GM20431 (cell line): Measurements from ENCODE around the gene ETS1.

ENCODE experiments used
- in situ Hi-C: fragments of 300-500 bp; cut with MseI, MboI; formaldehyde crosslinking; loops from one replicate; pipeline ENCODE4 v1.15.0; 2020; ENCODE audit warnings: low sequenced_read_pairs; ENCODE audit not compliant: unreplicated experiment

Gene ETS1

GRCh38 chr11:128620309-128621100, 33.1 kb upstream of the ETS1 start:
- in situ Hi-C loops, result no loop called here

GRCh38 chr11:128619540-128620308, 32.4 kb upstream of the ETS1 start:
- in situ Hi-C loops, result no loop called here

GRCh38 chr11:128619007-128619406, 31.6 kb upstream of the ETS1 start:
- in situ Hi-C loops, result no loop called here

GRCh38 chr11:128618603-128619002, 31.2 kb upstream of the ETS1 start:
- in situ Hi-C loops, result no loop called here

- in situ Hi-C loops, result no loop called here
Measured at GRCh38 chr11:128616161-128616560, 28.8 kb upstream of the ETS1 start.

DNA sequence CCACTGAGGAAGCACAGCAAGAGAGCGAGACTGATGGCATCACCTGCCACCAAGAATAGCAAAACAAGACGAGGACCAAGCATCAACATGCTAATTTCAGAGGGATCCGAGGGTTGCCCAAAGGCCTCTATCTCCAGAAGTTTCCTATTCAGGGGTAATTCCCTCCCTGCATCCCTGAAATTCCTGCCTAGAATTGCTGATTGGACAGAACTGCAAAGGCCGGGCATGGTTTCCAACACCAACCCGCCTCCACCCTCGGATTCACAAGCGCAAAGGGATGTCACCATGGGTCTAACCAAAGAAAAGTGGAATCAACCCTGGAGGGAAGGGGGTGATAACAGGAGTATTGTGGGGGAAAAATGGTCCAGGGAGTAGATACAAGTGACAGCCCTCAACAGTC, 28.3 kb upstream of the ETS1 start:
- in situ Hi-C loops, result no loop called here

DNA sequence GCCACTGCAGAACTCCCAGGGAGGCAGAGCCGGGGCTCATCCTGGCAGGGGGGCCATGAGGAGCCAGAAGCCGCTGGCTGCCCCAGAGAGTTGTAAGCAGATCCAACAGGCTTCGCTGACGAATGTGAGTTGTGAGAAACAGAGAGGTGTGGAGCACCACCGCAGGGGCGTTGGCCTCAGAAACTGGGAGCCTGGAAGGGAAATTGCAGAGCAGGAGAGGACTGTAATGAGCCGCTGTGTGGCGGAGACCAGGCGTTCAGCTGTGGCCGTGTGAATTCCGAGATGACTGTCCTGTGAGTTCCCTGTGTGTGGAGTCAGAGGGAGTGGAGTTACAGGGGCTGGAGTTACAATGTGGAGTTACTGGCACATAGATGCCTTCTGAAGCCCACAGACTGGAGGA, 27.7 kb upstream of the ETS1 start:
- in situ Hi-C loops, result no loop called here

GRCh38 chr11:128614026-128614425, 26.7 kb upstream of the ETS1 start:
- in situ Hi-C loops, result no loop called here

- in situ Hi-C loops, result no loop called here
Measured at GRCh38 chr11:128613300-128613995, 26.1 kb upstream of the ETS1 start.

GRCh38 chr11:128610721-128611617, 23.6 kb upstream of the ETS1 start:
- in situ Hi-C loops, result no loop called here

DNA sequence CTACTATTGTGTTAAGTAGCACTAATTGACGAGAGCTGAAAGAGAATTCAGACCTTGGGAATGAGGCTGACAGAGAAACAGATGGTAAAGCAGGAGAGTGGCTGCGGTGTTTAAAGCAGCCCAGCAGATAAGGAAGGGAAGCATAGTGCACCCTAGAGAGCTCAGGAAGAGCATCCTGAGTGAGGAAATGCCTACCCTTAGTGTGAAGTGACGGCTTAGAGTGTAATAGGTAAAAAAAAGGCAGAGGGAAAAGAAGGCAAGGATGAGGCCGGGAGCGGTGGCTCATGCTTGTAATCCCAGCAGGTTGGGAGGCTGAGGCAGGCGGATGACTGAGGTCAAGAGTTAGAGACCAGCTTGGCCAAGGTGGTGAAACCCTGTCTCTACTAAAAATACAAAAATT, 22.4 kb upstream of the ETS1 start:
- in situ Hi-C loops, result no loop called here

DNA sequence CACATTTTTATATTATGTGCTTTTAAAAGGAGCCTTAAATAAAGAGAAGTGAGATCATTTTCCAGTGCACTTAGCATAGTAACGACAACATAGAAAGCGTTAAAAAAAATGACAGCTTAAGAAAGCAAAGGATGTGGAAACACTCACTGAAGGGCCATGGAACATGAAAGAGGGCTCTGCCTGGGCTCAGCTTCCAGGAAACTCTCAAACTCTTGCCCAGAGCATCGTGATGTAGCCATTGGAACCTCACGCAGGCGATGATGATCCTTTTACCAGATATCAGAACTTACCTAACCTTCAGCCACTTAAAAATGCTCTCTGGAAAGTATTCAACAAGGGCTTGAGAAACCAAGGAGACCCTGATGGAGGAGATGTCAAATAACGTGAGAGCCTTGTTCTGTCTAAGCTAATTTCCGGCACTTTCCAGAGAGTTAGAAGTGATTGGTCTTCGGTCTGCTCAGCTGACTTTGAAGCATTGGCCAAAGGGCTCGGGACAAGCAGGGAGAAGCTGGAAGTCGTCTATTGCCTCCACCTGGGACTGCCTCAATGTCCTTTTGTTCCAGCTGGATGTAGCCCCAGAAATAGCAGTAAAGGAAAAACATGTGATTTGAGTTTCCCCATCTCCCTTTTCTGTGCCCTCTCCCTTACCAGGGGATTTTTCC, 21.5 kb upstream of the ETS1 start:
- in situ Hi-C loops, result no loop called here

DNA sequence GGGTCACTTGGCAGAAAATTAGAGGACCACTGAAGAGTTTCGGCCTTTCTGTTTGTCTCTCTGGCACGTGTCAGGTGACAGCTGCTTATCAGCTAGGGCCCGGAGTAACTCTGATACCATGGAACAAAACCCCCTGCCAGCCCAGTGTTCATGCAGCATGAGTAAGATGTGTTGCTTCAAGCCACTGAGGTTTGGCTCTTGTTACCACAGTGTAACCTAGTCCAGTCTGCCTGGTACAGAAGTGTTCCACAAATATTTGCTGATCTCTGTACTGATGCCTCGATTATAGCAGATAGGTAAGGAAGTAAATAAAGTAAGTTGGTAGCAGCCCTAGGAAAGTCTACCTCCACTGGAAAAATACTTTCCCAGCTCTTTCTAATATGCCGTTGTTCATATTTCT, 20.5 kb upstream of the ETS1 start:
- in situ Hi-C loops, result no loop called here

DNA sequence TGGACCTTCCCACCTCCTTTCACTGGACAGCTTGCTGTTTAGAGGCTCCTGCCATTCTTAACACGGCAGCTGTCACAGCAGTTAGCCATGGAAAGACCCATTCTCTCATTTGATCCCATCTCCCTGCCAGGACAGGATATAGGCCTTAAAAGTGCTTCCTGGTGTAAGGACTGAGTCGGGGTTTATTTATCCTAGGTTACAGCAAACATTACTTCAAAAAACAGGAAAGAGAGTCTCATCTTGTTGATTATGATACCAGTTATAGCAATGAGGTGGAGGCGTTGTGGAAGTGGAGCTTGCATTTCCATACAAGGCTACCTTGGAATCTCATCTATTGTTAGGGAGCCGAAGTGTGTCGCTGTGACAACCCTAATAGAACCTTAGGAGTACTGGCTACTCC, 17.4 kb upstream of the ETS1 start:
- in situ Hi-C loops, result no loop called here

DNA sequence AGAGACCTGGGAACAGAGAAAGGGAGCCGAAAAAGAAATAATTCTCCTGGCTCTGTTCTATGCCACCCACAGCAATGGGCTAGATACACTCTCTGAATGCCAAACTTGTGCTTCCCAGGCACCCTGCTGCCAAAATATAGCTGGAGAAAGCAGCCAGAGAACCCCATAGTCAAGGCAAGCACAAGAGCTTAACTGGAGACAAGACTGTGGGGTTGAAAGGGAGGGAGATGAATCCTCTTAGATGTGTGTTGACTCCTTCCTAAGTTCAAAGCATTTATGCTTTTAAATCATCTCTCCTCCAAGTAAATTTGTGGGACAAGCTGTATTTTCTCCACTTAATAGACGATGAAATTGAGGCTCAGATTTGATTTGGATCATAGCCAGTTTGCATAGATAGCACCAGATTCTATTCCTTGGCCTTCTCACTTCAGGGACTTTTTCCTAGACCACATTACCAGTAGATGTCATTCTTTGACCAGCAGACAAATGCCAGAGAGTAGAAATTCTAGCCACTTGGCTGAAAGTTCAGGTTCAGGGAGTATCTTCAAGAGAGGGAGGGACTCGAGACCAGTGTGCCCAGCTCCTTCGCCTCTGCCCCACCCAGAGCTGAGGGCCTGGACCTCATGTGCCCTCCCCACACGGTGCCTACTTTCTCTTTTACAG, 16.5 kb upstream of the ETS1 start:
- in situ Hi-C loops, result no loop called here

DNA sequence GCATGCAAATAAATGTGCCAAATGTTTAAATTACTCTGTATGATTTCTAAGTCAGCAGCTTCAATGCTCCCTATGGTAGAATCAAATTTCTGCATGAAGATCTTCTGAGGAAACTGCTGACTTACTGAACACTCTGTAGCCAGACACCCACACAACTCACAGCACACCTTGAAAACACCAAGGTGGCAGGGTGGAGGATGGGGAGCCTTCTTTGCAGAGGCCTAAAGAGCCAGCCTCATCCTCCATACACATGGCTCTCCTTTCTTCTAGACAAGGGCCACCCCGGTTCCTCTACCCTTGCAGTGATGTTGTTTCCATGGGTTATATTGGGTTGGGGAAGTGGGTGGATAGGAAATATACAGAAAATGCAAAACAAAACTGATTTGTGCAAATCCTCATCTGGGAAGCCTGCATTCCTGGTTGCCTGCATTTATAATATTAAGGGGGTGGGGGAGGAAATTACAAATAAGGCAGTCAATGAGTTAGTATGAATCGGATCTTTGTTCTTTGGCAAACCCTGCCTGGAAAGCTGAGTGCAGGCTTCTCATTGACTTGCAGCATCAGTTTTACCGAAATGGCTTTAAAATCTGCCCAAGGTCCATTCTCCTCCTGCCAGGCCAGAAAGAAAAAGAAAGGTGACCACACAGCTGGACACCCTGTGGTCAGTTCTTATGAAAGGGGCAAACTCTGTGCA, 15.8 kb upstream of the ETS1 start:
- in situ Hi-C loops, result no loop called here

DNA sequence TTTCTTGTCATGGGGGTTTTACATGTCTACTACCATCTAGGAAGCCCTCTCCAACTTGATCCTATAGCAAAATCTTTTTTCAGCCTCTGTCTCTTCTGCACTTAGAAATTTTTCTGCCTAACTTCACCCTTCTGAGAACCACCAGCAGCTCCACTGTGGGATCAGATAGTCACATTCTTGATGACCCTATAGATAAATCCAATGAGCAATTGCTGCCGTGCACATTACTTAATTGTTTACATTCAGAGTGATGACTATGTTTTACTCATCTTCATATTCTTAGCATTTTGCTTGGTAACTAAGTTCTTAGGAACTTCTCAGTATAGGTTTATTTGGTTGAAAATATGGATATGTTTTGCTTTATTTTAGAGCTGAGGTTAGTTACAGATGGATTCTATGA, 12.4 kb upstream of the ETS1 start:
- in situ Hi-C loops, result no loop called here

DNA sequence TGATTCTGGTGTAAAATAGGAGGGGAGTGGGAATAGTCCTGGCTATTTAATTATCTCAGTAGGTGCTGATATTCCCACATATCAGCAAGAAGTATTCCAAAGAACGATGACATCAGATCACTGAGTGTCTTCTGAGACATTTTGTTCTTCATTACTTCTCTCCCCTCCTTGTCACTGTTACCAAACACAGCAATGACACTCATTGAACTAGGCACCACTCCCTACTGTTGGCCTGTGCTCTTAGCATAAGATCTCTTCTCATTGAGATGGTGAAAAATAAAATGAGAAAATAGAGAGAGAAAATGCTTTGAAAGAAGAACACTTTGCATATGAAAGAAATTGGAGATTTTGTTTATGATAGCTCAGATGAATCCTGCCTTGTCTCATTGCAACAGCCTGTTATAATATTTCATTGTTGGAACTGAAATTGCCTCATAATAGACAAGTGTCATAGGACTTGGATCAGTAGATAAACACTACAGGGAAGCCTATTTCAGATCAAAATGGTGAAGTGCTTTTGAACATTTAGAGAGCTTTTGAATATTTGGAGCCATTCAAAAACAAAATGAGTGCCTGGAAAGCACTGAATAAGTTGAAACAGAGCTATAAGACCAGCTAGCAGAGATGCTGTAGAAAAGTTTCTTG, 11.3 kb upstream of the ETS1 start:
- in situ Hi-C loops, result no loop called here
